Myocyte (in vitro differentiated cells): ENCODE data around the gene TMEM158. TPM values are rescaled to one million over a fixed set of nuclear protein-coding genes. Genes with fewer than 3 reads are reported as not detected.

Experiments
- DNase-seq: peaks from one replicate; pipeline ENCODE4 v3.0.0-alpha.2; 2012; ENCODE audit warnings: low read depth
- total RNA-seq: library from RNA; depleted of rRNA; stranded (reverse); fragments of >200 nt; gene quantifications from 2 replicates; pipeline ENCODE4 v1.2.3, GENCODE V29; 2014

TMEM158 gene
- total RNA-seq, 1 donor from 2014 or later = 131 TPM

GRCh38 chr3:45176912-45177311, 49.2 kb downstream of the TMEM158 start:
- DNase-seq = no peak

Other genes with a start within 250 kb of the TMEM158 start
- 0.75 TPM in 1 of 2 replicates, not detected in the other for gene CLEC3B, start 200.0 kb downstream of the TMEM158 start, total RNA-seq
- 2.5 and 2.7 TPM in 2 replicates for gene CDCP1, start 79.9 kb downstream of the TMEM158 start, total RNA-seq
- gene LARS2, start 162.3 kb upstream of the TMEM158 start, total RNA-seq = 18.1 and 19.7 TPM in 2 replicates